DND-41 (cell line): Measurements from ENCODE around the gene TM9SF3.

Experiments
- EZH2 ChIP-seq: IDR thresholded peaks from 3 replicates; pipeline ENCODE4 v1.6.1; 2012; ENCODE audit warnings: borderline replicate concordance, low read depth, mild to moderate bottlenecking, moderate library complexity, low read length, inconsistent platforms; ENCODE audit not compliant: severe bottlenecking
- TF ChIP-seq, protein P1 (sequence below): IDR thresholded peaks from 2 replicates; pipeline ENCODE4 v1.5.1; 2012; ENCODE audit warnings: borderline replicate concordance, low read length, moderate library complexity, mild to moderate bottlenecking; ENCODE audit not compliant: poor library complexity, severe bottlenecking; ENCODE audit errors: extremely low read depth

DNA sequence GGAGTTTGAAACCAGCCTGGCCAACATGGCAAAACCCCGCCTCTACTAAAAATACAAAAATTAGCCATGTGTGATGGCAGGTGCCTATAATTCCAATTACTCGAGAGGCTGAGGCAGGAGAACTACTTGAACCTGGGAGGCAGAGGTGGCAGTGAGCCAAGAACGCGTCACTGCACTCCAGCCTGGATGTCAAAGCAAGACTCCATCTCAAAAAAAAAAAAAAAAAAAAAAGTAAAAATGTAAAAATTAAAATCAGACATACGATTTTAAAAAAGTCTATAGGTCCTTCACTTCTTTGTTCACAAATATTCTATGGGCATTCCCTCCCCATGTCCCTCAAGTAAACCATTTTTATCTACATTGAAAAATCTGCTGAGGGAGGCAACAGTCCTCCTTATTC lies 38.2 kb downstream of the TM9SF3 start:
- TF ChIP-seq, protein P1, sequence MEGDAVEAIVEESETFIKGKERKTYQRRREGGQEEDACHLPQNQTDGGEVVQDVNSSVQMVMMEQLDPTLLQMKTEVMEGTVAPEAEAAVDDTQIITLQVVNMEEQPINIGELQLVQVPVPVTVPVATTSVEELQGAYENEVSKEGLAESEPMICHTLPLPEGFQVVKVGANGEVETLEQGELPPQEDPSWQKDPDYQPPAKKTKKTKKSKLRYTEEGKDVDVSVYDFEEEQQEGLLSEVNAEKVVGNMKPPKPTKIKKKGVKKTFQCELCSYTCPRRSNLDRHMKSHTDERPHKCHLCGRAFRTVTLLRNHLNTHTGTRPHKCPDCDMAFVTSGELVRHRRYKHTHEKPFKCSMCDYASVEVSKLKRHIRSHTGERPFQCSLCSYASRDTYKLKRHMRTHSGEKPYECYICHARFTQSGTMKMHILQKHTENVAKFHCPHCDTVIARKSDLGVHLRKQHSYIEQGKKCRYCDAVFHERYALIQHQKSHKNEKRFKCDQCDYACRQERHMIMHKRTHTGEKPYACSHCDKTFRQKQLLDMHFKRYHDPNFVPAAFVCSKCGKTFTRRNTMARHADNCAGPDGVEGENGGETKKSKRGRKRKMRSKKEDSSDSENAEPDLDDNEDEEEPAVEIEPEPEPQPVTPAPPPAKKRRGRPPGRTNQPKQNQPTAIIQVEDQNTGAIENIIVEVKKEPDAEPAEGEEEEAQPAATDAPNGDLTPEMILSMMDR = no peak
- no peak for TF ChIP-seq EZH2
